ENCODE measurements around the gene HDAC4.

DNA sequence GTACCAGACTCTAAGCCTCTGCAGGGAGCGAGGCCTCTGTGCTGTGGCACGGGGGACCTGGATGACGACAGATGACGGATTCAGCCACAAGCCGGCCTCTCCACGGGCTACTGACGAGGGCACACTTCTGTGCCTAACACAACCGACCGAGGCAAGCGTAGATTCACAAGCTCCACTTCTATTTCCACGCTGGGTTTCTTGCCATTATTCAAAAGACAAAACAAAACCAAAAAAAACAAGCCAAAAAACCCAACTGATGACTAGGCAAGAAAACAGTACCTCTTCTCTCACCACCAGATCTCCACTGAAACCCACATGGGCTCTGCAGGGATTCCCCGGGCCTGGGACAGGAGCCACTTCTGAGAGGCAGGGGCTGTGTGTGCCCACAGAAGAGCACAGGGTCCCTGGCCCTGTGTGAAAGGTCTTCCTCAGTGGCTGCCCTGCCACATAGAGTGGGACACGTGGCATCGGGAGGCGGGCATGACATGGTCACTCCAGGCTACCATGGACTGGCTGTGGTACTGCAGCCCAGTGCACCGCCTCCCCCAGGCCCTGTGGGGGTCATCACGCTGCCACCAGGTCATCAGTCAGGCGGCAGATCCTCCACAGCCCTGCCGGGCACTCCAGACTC is 254.7 kb downstream of the HDAC4 start:
- TF ChIP-seq, protein P1, sequence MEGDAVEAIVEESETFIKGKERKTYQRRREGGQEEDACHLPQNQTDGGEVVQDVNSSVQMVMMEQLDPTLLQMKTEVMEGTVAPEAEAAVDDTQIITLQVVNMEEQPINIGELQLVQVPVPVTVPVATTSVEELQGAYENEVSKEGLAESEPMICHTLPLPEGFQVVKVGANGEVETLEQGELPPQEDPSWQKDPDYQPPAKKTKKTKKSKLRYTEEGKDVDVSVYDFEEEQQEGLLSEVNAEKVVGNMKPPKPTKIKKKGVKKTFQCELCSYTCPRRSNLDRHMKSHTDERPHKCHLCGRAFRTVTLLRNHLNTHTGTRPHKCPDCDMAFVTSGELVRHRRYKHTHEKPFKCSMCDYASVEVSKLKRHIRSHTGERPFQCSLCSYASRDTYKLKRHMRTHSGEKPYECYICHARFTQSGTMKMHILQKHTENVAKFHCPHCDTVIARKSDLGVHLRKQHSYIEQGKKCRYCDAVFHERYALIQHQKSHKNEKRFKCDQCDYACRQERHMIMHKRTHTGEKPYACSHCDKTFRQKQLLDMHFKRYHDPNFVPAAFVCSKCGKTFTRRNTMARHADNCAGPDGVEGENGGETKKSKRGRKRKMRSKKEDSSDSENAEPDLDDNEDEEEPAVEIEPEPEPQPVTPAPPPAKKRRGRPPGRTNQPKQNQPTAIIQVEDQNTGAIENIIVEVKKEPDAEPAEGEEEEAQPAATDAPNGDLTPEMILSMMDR (IDR thresholded peaks at IDR 0.05), result no peak
- TF ChIP-seq POLR2AphosphoS5 (IDR thresholded peaks at IDR 0.05; ENCODE audit: low read depth, low read length), result no peak
